Mucosa of rectum (tissue), 2 donors: ENCODE results near the gene EIF3CL.
"Not testable (repeated sequence)": the region's sequence is repeated elsewhere in the genome, so short reads cannot be mapped to it uniquely, and the experiment has no call there.

Experiments
- H3K27ac ChIP-seq, 2 donors: one replicate each; pipeline ENCODE4 v1.7.0; 2013; ENCODE audit warnings: inconsistent platforms in 2 of 2, low read depth in 2 of 2, low read length in 2 of 2
- H3K27me3 ChIP-seq, 2 donors: one replicate each; pipeline ENCODE4 v1.7.0; 2013; ENCODE audit warnings: low read length in 2 of 2; ENCODE audit not compliant: control insufficient read depth in 2 of 2, insufficient read depth in 2 of 2
- H3K36me3 ChIP-seq, 2 donors: one replicate each; pipeline ENCODE4 v1.7.0; 2013; ENCODE audit warnings: low read length in 2 of 2; ENCODE audit not compliant: control insufficient read depth in 2 of 2, insufficient read depth in 2 of 2
- H3K4me1 ChIP-seq, 2 donors: one replicate each; pipeline ENCODE4 v1.7.0; 2013; ENCODE audit warnings: low read length in 2 of 2, mild to moderate bottlenecking in 1 of 2; ENCODE audit not compliant: control insufficient read depth in 2 of 2, insufficient read depth in 2 of 2
- H3K4me3 ChIP-seq, 2 donors: one replicate each; pipeline ENCODE4 v1.7.0; 2013; ENCODE audit warnings: low read length in 2 of 2
- H3K9ac ChIP-seq, 2 donors: one replicate each; pipeline ENCODE4 v1.7.0; 2013; ENCODE audit warnings: low read length in 2 of 2, low read depth in 1 of 2, mild to moderate bottlenecking in 1 of 2
- H3K9me3 ChIP-seq, 2 donors: one replicate each; pipeline ENCODE4 v1.7.0; 2013; ENCODE audit warnings: low read length in 2 of 2; ENCODE audit not compliant: control insufficient read depth in 2 of 2
- donor health status: healthy.
- donor health status: Normal muscosa, but diverticular disease.

The EIF3CL gene

DNA sequence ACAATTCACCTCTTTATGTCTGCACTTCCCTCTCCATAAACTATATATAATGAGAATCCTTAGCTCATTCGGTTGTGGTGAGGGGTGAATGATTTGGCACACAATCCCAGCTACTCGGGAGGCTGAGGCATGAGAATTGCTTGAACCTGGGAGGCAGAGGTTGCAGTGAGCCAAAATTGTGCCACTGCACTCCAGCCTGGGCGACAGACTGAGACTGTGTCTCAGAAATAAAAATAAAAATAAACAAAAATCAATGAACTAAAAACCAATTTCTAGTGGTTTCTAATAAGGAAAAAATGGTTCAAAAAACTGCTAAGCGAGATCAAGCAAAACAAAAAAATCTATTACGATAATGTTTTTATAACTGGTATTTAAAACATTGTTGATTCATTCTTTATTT lies 40.2 kb downstream of the EIF3CL start, which contains the start of gene NPIPB6:
Gene NPIPB6 (minus strand): TSS at position 101 of the 400 bp plus-strand sequence. CDS start 686 bp downstream, outside the sequence.
- H3K27me3 ChIP-seq, H3K4me1 ChIP-seq, H3K9ac ChIP-seq, H3K4me3 ChIP-seq, H3K36me3 ChIP-seq, H3K27ac ChIP-seq, H3K9me3 ChIP-seq: not testable (repeated sequence)

DNA sequence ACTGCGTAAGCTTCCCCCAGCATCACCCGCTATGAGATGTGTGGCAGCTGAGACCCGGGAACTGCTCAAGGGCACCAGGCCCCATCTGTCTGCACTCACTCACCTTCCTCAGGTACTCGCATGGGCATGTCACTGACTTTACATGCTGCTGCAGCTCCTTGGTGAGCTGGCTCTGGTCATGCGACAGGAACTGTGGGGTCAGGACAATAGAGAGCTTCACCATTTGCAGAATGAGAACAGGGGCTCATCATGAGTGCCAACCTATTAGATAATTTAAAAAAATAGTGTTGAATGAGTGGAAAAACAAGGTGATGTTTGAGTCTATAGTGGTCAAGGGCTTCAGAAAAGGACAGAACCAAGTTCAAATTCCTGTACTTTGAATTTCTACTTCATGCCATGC lies 41.0 kb downstream of the EIF3CL start:
- not testable (repeated sequence) for H3K4me3 ChIP-seq, H3K27me3 ChIP-seq, H3K36me3 ChIP-seq, H3K27ac ChIP-seq, H3K4me1 ChIP-seq, H3K9me3 ChIP-seq, H3K9ac ChIP-seq

DNA sequence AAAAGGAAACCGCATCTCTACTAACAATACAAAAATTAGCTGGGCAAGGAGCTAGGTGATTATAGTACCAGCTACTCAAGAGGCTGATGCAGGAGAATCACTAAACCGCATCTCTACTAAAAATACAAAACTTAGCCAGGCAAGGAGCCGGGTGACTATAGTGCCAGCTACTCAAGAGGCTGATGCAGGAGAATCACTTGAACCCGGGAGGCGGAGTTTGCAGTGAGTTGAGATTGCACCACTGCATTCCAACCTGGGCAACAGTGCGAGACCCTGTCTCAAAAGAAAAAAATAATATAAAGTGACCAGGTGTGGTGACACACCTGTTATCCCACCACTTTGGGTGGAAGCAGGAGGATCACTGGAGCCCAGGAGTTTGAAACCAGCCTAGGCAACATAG lies 65.4 kb downstream of the EIF3CL start:
- not testable (repeated sequence) for H3K4me1 ChIP-seq, H3K27ac ChIP-seq, H3K27me3 ChIP-seq, H3K4me3 ChIP-seq, H3K36me3 ChIP-seq, H3K9ac ChIP-seq, H3K9me3 ChIP-seq

DNA sequence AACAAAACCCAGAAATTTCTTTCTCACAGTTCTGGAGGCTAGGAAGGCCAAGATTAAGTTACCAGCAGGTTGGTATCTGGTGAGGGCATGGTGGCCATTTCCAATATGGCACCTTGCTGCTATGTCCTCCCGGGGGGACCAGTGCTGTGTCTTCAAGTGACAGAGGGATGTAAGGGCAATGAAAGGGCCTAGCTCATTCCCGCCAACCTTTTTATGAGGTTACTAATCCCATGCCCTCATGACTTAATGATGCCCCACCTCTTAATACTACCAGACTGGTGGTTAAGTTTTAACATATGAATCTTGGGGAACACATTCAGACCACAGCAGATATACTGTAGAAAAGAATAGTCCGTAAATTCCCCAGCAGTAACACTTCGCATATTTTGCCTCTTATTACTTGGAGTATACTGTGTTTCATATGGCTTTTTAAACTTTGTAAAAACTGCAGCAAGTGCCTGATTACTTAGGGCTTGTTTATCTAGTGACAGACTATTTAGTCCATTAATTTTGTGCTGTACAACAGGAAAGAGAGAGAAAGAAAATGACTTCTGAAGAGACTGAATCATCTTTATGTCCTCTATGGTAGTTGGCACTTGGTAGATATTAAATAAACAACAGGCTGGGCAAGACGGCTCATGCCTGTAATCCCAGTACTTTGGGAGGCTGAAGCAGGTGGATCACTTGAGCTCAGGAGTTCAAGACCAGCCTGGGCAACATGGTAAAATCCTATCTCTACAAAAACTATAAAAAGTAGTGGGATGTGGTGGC lies 66.5 kb downstream of the EIF3CL start:
- not testable (repeated sequence) for H3K4me1 ChIP-seq, H3K9me3 ChIP-seq, H3K4me3 ChIP-seq, H3K36me3 ChIP-seq, H3K27ac ChIP-seq, H3K27me3 ChIP-seq, H3K9ac ChIP-seq

DNA sequence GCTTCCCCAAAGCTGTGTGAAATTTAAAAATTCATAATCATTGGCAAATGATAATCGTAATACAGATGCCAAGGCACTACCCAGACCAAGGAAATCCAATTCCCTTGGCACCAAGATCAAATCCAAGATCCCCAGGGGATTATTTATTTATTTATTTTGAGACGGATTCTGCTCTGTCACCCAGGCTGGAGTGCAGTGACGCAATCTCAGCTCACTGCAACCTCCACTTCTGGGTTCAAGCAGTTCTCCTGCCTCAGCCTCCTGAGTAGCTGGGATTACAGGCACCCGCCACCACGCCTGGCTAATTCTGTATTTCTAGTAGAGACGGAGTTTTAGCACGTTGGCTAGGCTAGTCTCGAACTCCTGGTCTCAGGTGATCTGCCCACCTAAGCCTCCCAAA lies 68.0 kb downstream of the EIF3CL start:
- not testable (repeated sequence) for H3K9ac ChIP-seq, H3K27me3 ChIP-seq, H3K27ac ChIP-seq, H3K9me3 ChIP-seq, H3K4me3 ChIP-seq, H3K4me1 ChIP-seq, H3K36me3 ChIP-seq

DNA sequence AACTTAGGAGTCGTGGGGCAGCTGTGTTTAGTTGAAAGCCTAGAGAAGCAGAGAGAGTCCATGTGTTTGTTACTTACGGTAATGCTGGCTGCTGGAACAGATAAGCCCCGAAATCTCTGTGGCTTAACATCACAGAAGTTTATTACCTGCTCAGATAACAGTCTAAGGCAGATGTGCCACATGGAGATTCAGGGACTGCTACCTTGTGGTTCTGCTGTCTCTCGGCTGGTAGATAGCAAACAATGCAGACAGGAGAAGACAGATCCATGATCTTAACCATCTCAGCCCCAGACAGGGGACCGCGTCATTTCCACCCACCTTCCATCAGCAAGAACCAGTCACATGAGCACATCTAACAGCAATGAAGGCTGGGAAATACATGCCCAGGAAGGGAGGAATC lies 71.0 kb downstream of the EIF3CL start:
- not testable (repeated sequence) for H3K27me3 ChIP-seq, H3K4me3 ChIP-seq, H3K27ac ChIP-seq, H3K36me3 ChIP-seq, H3K9ac ChIP-seq, H3K9me3 ChIP-seq, H3K4me1 ChIP-seq

DNA sequence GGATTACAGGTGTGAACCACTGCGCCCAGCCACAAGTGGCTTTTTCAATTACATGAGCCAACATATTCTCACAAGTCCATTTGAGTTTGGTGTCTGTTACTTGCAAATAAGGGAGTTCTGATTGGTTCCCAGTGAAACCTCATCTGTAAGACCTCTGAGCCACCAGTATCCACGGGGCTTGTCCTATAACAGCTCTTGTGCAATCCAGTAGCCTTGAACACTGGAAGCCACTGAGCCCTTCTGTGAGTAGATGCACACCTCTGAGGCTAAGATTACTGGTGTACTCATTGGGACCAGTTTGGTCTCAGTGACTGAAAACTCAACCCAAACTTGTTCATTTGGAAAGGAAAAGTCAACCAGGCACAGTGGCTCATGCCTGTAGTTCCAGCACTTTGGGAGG lies 72.7 kb downstream of the EIF3CL start:
- H3K4me1 ChIP-seq, H3K27ac ChIP-seq, H3K27me3 ChIP-seq, H3K4me3 ChIP-seq, H3K9me3 ChIP-seq, H3K9ac ChIP-seq, H3K36me3 ChIP-seq: not testable (repeated sequence)

DNA sequence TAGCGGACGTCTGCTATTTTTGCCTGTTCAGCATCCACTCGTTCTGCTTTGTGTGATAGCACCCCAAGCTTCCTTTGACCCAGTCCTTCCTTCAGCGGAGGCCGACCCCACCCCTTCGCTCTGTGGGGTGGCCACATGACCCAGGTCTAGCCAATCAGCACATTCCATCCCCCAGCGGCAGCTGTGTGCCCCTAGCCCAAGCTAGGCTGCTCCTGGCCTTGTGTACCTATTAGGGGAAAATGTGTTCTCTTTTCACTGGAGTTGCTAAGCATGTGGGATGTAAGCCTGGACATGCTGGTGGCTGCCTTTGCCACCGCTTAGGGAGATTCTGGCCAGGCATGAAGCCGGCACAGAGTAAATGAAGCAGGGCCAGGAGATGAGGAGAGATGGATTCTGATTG lies 73.4 kb downstream of the EIF3CL start:
- not testable (repeated sequence) for H3K4me1 ChIP-seq, H3K36me3 ChIP-seq, H3K9me3 ChIP-seq, H3K4me3 ChIP-seq, H3K9ac ChIP-seq, H3K27me3 ChIP-seq, H3K27ac ChIP-seq
